Measurements from ENCODE around the gene EFCAB10. TPM values are rescaled to one million over a fixed set of nuclear protein-coding genes. Genes with fewer than 3 reads are reported as not detected.
"Not testable (repeated sequence)": the region's sequence is repeated elsewhere in the genome, so short reads cannot be mapped to it uniquely, and the experiment has no call there.

The EFCAB10 gene
- total and polyA plus RNA-seq, 2 of the 13 experiments (the other 11 are each of a cell fraction or from before 2014, with no cell fraction given), result 0.40 TPM; not detected in 1

GRCh38 chr7:105515610-105516009, 65.7 kb downstream of the EFCAB10 start:
- H3K4me3 ChIP-seq (replicated peaks in 1 of 3; ENCODE audit: insufficient read depth in 1 of 3, low read depth in 2 of 3, low read length in 3 of 3); CTCF ChIA-PET (ENCODE audit: low intra/inter-chr PET ratio, low total read pairs); FAIRE-seq; H3K9me3 ChIP-seq (ENCODE audit: low read length); H3K27me3 ChIP-seq (ENCODE audit: control insufficient read depth in 1 of 2, insufficient read depth in 2 of 2, low read length in 2 of 2); BruUV-seq (replicated peaks); DNase-seq (ENCODE audit: low spot score); H3K4me2 ChIP-seq (ENCODE audit: low read depth, low read length); POLR2A ChIA-PET; H2AFZ ChIP-seq (ENCODE audit: low read length); H3K9ac ChIP-seq (ENCODE audit: insufficient read depth, low read depth, low read length); ATAC-seq; H4K20me1 ChIP-seq (ENCODE audit: insufficient read depth, low read length); in situ Hi-C loops (cut with HindIII; ENCODE audit: extremely low pct_ligation_motif_present, low pct_unique_long_range_greater_than_20kb); H3K27ac ChIP-seq (ENCODE audit: extremely low read length, insufficient read depth, low read length); intact Hi-C loops (cut with micrococcal nuclease; ENCODE audit: unreplicated experiment): not testable (repeated sequence)
- peaks cover 64% of the 10 kb centered on the region for H3K79me2 ChIP-seq (ENCODE audit: insufficient read depth, low read length)
- WGBS (ENCODE audit: low lambda C conversion rate), result 98% methylated on average over 7 of the region's 7 CpGs
- H3K36me3 ChIP-seq (replicated peaks in 1 of 2; ENCODE audit: control insufficient read depth in 1 of 2, insufficient read depth in 2 of 2, low read length in 2 of 2), result peaks cover 5 to 31% of the 10 kb centered on the region in 2 experiments
- H3K4me1 ChIP-seq (ENCODE audit: insufficient read depth, low read length), result peaks cover 16% of the 10 kb centered on the region

Other genes starting within 250 kb of the EFCAB10 start
- gene SRPK2, start 192.6 kb downstream of the EFCAB10 start, total RNA-seq (2016; rRNA removed; fragmentation: Illumina TruSeq; extraction: Trizol), result 22.3 and 31.5 TPM in 2 replicates
- gene SRPK2, start 192.6 kb downstream of the EFCAB10 start, polyA plus RNA-seq (2011; rRNA removed), result 9.5 and 10.1 TPM in 2 replicates
- gene PUS7, start 59.2 kb downstream of the EFCAB10 start, total RNA-seq (2016; rRNA removed; fragmentation: Illumina TruSeq; extraction: Trizol), result 41.2 and 47.2 TPM in 2 replicates
- gene PUS7, start 59.2 kb downstream of the EFCAB10 start, polyA plus RNA-seq (2011; rRNA removed), result 14.4 and 16.6 TPM in 2 replicates
- 19.3 and 31.4 TPM in 2 replicates for gene RINT1, start 49.3 kb downstream of the EFCAB10 start, total RNA-seq (2016; rRNA removed; fragmentation: Illumina TruSeq; extraction: Trizol)
- gene RINT1, start 49.3 kb downstream of the EFCAB10 start, polyA plus RNA-seq (2011; rRNA removed), result 10.0 and 14.7 TPM in 2 replicates